Small intestine (tissue), 16 donors: Measurements from ENCODE around the gene S100A3. TPM values are rescaled to one million over a fixed set of nuclear protein-coding genes. Genes with fewer than 3 reads are reported as not detected.
A peak's percentile ranks its signal among the peaks of the same experiment; 100 is the strongest.
"Not testable (repeated sequence)": the region's sequence is repeated elsewhere in the genome, so short reads cannot be mapped to it uniquely, and the experiment has no call there.

Experiments
- DNase-seq, 2 donors: peaks; one replicate each; pipeline versions ENCODE4 v3.0.0 to v3.0.0-alpha.2; 2013
- FAIRE-seq: peaks from 2 replicates; lab custom pipeline; 2012; peaks lifted over from hg19 to GRCh38; lab: Jason Lieb, UNC
- H3K27ac ChIP-seq, 3 donors: one replicate each; pipeline ENCODE4 v1.5.1; 2013; ENCODE audit warnings: low read length in 2 of 3, mild to moderate bottlenecking in 2 of 3, control low read depth in 1 of 3, inconsistent platforms in 1 of 3, low read depth in 1 of 3, moderate library complexity in 1 of 3
- H3K27me3 ChIP-seq, 3 donors: one replicate each; pipeline ENCODE4 v1.6.1; 2013; ENCODE audit warnings: low read length in 3 of 3, inconsistent platforms in 1 of 3; ENCODE audit not compliant: control insufficient read depth in 3 of 3, insufficient read depth in 3 of 3
- H3K36me3 ChIP-seq, 3 donors: one replicate each; pipeline ENCODE4 v1.6.1; 2013; ENCODE audit warnings: low read length in 3 of 3, inconsistent platforms in 1 of 3, low read depth in 1 of 3, mild to moderate bottlenecking in 1 of 3, moderate library complexity in 1 of 3; ENCODE audit not compliant: control insufficient read depth in 3 of 3, insufficient read depth in 2 of 3
- H3K4me1 ChIP-seq, 3 donors: one replicate each; pipeline ENCODE4 v1.6.1; 2013; ENCODE audit warnings: low read length in 2 of 3, inconsistent platforms in 1 of 3, low read depth in 1 of 3, mild to moderate bottlenecking in 1 of 3, moderate library complexity in 1 of 3; ENCODE audit not compliant: control insufficient read depth in 3 of 3, insufficient read depth in 2 of 3
- H3K4me3 ChIP-seq, 3 donors: one replicate each; pipeline ENCODE4 v1.5.1; 2013; ENCODE audit warnings: low read length in 3 of 3, control low read depth in 1 of 3, inconsistent platforms in 1 of 3, low read depth in 1 of 3, mild to moderate bottlenecking in 1 of 3, moderate library complexity in 1 of 3
- H3K9me3 ChIP-seq, 2 donors: one replicate each; pipeline ENCODE4 v1.6.1; 2013; ENCODE audit warnings: low read depth in 1 of 2, low read length in 1 of 2; ENCODE audit not compliant: control insufficient read depth in 2 of 2, insufficient read depth in 1 of 2
- WGBS, 3 donors: extraction: QIAGEN DNeasy Blood & Tissue Kit; methylation state at CpG; one replicate each; pipeline ENCODE4 v1.1.7; 2013; 5-methylcytosine and 5-hydroxymethylcytosine counted together
- long read RNA-seq, 10 donors: transcript quantifications; one replicate each; lab custom pipeline, GENCODE V29; 2026
- polyA plus RNA-seq, 4 donors: library from polyadenylated mRNA; stranded (reverse) in 3 of 4; unstranded in 1 of 4; fragments of 200-250 nt in 3 of 4; fragments of 120-200 nt in 1 of 4; gene quantifications; one replicate each; pipeline versions ENCODE4 v1.2.1 to v1.2.3, GENCODE V29; 2013
- donor health status: healthy with polysubstance abuse.
- donor health status: control.
- donor health status: control.
- donor health status: Bipolar disorder and iron deficiency.
- donor health status: healthy.

The S100A3 gene, protein sequence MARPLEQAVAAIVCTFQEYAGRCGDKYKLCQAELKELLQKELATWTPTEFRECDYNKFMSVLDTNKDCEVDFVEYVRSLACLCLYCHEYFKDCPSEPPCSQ
- polyA plus RNA-seq: 1 to 10 TPM in 2 of 4 donors, under 1 TPM in 1, not detected in 1; 0.06 to 4.3 (median 2.1) TPM
- long read RNA-seq, donor 1: 0 reads
- long read RNA-seq, donor 2: 0 reads
- long read RNA-seq, donor 3: 0 reads
- long read RNA-seq, donor 4: 0 reads
- long read RNA-seq, donor 5: 0 reads
- long read RNA-seq, donor 6: 0 reads
- long read RNA-seq, donor 7: 0 reads
- long read RNA-seq, donor 8: 0 reads
- long read RNA-seq, donor 9: 0 reads
- long read RNA-seq, donor 10: 0 reads

DNA sequence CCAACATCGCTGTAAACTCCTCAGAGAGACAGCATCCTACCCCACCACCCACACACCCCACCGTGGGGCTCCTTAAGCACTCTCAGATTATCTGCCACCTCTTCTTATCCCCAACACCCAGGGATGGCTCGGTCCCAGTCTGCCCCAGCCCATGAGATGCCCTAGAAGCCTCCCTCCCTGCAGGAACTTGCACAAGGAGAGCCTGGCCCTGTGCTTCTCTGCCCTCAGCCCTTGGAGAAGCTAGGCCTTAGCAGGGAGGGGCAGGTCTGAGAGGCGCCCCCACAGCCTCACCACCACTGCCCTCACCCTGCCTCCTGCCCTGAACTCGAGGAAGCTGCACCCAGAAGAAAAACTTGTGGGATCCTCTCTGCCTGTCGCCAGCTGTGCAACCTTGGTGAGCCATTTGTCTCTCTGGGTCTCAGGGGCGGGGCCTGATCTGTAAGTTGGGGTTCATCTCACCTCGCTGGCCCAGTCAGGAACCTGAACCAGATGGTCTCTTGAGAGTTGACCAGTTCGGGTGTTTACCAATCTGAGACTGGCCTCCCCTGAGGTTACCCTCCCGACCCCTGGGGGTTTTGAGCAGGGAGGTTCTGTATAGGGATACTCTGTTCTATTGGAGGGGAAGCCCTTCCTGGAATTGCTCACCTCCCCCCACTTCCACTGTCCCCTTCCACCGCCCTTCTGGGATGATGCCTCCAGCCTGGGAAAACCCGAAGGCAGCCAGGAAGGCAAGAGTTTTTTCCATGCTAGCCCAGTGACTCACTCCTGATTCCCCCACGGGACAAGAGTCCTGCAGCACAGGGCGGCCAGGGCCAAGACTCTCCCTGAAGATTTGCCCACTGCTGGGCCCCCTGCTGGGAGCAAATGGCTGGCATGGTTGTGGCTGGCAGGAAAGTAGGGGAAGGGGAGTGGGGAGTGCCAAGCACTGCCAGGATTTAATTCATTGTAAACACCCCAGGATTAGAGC, at the start of gene S100A3:
Gene S100A3, minus strand, starts transcription at position 537 of the 967 bp plus-strand sequence. CDS start 773 bp downstream, outside the sequence.
- peak; percentile 32 to 46 for DNase-seq
- peaks cover 11 to 46% (median 14%) of the 10 kb centered on the region in 3 donors for H3K4me1 ChIP-seq
- H3K27ac ChIP-seq: peak within 1 kb of the TSS in 1 of 3 donors; percentile 47
- no peak for FAIRE-seq
- 65 to 74% (median 65%) methylated on average over 14 of the region's 14 CpGs for whole genome bisulfite sequencing, 3 donors
- no peaks in the 10 kb centered on the region for H3K27me3 ChIP-seq
- H3K4me3 ChIP-seq: no peak within 1 kb of the TSS
- no peaks in the 10 kb centered on the region for H3K36me3 ChIP-seq
- H3K9me3 ChIP-seq: no peaks in the 10 kb centered on the region

DNA sequence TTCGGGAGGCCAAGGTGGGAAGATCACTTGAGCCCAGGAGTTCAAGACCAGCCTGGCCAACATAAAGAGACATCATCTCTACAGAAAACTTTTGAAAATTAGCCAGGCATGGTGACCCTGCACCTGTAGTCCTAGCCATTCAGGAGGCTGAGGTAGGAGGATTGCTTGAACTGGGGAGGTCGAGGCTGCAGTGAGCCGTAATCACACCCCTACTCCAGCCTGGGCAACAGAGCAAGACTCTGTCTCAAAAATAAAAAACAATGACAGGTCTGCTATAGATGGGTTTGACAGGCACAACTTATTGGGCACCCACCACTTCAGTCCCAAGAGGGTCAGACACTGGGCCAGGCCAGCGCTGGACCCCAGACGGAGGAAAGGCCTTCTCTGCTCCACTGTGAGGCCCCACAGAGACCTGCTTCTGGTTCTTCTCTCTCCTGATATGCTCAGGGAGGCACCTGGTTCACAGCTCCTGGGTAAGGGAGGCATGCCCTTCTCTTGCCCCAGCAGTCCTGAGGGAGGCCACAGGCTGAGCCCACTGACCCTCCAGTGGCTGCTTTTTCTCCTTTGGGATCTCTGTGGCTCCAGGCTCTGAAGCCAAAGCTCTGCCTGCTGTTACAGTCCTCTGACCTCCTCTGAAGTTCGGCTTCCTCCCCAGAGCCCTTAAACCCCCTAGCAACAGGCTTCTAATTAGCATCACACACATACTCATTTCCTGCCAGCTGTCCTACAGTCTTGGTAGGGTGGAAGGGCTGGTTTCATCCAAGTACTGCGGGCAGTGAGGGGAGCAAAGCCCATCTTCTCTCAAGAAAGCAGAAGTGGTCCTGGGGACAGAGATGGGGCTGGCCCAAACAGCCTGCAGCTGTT, 49.5 kb upstream of the S100A3 start:
- Histone ChIP-seq H3K27ac (peak overlapping the region; percentile 9 to 58 (median 50)), H3K4me3 (no peak overlapping the region), H3K36me3 (peaks cover 0 to 7% (median 0%) of the 10 kb centered on the region in 3 donors), H3K4me1 (peaks cover 0 to 3% (median 0%) of the 10 kb centered on the region in 3 donors), H3K9me3 (no peaks in the 10 kb centered on the region), H3K27me3 (no peaks in the 10 kb centered on the region)
- DNase-seq: peak in 1 of 2 donors; percentile 29
- WGBS, 3 donors: 66 to 89% (median 84%) methylated on average over 7 of the region's 7 CpGs
- no peak for FAIRE-seq

DNA sequence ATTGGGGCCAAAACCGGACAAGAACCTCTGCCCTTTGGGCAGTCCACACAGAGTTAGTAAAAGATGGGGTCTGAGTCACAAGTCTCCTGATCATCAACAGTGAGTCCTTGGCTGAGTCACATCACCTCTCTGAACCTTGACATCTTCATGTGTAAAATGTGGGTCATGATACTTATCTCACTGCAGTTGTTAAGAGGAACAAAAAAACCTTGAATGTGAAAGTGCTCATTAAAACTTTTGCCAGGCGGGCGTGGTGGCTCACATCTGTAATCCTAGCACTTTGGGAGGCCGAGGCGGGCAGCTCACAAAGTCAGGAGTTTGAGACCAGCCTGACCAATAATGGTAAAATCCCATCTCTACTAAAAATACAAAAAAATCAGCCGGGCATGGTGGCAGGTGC, 48.1 kb upstream of the S100A3 start:
- H3K27me3 ChIP-seq: no peaks in the 10 kb centered on the region
- H3K9me3 ChIP-seq: no peaks in the 10 kb centered on the region
- peak in 1 of 2 donors; percentile 76 for DNase-seq
- peaks cover 0 to 4% (median 0%) of the 10 kb centered on the region in 3 donors for H3K36me3 ChIP-seq
- H3K27ac ChIP-seq: no peak overlapping the region
- FAIRE-seq: no peak
- 55 to 71% (median 69%) methylated on average over 6 of the region's 6 CpGs for WGBS, 3 donors
- H3K4me3 ChIP-seq: no peak overlapping the region
- peaks cover 0 to 3% (median 0%) of the 10 kb centered on the region in 3 donors for H3K4me1 ChIP-seq

DNA sequence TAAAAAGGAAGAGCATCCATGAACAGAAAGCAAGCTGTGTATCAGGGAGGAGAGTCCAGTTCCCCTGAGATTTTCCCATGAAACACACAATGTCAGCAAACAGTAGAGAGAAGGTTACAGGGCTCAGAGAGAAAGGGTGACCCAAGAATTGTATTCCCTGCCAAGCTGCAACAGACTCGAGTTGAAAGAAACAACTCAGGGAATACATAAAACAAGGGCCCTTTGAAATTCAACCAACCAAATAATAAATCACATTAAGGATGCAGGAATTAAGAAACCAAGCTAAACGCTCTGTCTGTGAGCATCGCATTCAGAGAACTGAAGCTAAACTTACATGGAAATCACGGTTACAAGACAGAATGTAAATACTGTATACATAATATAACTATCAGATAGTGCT, 43.7 kb upstream of the S100A3 start:
- H3K4me3 ChIP-seq: no peak overlapping the region
- H3K4me1 ChIP-seq: peaks cover 0 to 3% (median 0%) of the 10 kb centered on the region in 3 donors
- H3K27me3 ChIP-seq: no peaks in the 10 kb centered on the region
- H3K9me3 ChIP-seq: no peaks in the 10 kb centered on the region
- 70 to 80% (median 73%) methylated on average over 4 of the region's 4 CpGs for WGBS, 3 donors
- H3K27ac ChIP-seq: no peak overlapping the region
- no peaks in the 10 kb centered on the region for H3K36me3 ChIP-seq
- DNase-seq: no peak
- FAIRE-seq: no peak

DNA sequence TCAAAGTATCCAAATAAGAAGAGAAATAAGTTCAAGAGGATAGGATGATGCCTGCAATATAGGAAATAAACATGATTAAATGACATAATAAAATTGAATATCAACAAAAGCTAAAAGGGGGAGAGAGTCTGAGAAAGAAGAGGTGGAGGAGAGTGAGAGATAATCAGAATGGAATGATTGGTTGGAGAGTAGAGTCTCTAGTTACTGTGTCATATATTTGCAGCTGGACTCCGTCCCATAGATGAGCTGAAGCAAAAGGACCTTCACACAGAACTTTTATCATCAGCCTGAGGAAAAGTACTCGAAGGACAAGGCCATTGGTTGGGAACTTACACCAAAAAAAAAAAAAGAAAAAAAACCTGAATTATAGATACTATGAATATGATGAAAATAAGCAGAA, 39.4 kb upstream of the S100A3 start:
- Histone ChIP-seq H3K27me3 (no peaks in the 10 kb centered on the region), H3K9me3 (no peaks in the 10 kb centered on the region), H3K4me3 (no peak overlapping the region), H3K27ac (no peak overlapping the region), H3K36me3 (no peaks in the 10 kb centered on the region), H3K4me1 (no peaks in the 10 kb centered on the region)
- FAIRE-seq (no peak), DNase-seq (no peak)
- WGBS, 3 donors: 71 to 79% (median 77%) methylated on average over 2 of the region's 2 CpGs

DNA sequence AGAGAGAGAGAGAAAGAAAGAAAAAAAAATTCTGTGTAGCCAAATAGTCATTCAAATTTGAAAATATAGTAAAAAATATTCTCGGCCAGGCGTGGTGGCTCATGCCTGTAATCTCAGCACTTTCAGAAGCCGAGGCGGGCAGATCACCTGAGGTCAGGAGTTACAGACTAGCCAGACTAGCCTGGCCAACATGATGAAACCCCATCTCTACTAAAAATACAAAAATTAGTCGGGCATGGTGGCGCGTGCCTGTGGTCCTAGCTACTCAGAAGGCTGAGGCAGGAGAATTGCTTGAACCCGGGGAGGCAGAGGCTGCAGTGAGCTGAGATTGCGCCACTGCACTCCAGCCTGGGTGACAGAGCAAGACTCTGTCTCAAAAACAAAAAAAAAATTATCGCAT, 39.0 kb upstream of the S100A3 start:
- H3K9me3 ChIP-seq, FAIRE-seq, H3K27me3 ChIP-seq, H3K27ac ChIP-seq, DNase-seq, H3K4me3 ChIP-seq, H3K4me1 ChIP-seq, H3K36me3 ChIP-seq: not testable (repeated sequence)
- 93 to 97% (median 96%) methylated on average over 10 of the region's 10 CpGs for WGBS, 3 donors

DNA sequence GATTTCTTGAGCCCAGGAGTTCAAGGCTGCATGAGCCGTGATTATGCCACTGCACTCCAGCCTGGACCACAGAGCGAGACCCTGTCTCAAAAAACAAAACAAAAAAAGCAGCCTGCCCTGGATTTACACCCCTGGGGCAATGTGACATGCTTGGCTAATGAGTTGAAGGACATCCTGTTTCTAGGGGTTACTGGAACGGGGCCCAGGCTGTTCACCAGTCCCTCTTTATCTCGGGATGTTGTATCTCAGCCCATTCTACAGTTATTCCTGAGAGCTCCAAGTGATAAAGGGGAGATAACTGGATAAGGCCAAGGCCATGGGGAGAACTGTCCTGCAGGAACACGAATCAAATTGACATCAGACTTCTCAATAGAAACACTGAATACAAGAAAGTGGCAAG, 38.3 kb upstream of the S100A3 start:
- H3K27ac ChIP-seq: no peak overlapping the region
- no peaks in the 10 kb centered on the region for H3K27me3 ChIP-seq
- no peaks in the 10 kb centered on the region for H3K9me3 ChIP-seq
- DNase-seq: no peak
- no peak for FAIRE-seq
- WGBS, 3 donors: 48 to 61% (median 56%) methylated on average over 5 of the region's 5 CpGs
- no peaks in the 10 kb centered on the region for H3K4me1 ChIP-seq
- H3K4me3 ChIP-seq: no peak overlapping the region
- no peaks in the 10 kb centered on the region for H3K36me3 ChIP-seq
